ACHN (cell line): ENCODE data around the gene AP2S1.
"Not testable (repeated sequence)": the region's sequence is repeated elsewhere in the genome, so short reads cannot be mapped to it uniquely, and the experiment has no call there.

ENCODE experiments used
- DNase-seq: peaks from one replicate; pipeline ENCODE4 v3.0.0-alpha.2; 2015
- in situ Hi-C: cut with HindIII; loops from 2 replicates; pipeline ENCODE4 v1.10.0; 2017; ENCODE audit warnings: low sequenced_read_pairs, low pct_ligation_motif_present, low pct_unique_long_range_greater_than_20kb

Gene AP2S1

DNA sequence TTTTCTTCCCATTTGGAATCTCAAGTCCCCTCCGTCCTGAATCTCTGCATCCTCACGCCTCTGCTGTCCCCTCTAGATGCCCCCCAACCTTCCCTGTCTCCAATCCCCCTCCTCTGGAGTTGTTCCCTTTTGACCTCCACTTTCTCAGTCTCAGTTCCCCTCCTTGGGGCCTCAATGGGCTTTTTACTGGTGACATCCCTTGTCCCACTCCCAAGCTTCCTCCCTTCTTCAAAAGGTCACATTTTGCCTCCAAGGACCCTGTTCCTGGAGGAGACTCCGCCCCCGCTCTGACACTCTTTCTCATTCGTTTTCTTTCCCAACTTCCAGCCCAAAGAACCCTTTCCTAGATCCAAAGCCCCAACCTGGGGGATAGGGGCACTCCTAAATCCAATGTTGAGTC is 1.0 kb downstream of the AP2S1 start:
- in situ Hi-C loops: no loop called here
- peak; percentile 15 for DNase-seq

DNA sequence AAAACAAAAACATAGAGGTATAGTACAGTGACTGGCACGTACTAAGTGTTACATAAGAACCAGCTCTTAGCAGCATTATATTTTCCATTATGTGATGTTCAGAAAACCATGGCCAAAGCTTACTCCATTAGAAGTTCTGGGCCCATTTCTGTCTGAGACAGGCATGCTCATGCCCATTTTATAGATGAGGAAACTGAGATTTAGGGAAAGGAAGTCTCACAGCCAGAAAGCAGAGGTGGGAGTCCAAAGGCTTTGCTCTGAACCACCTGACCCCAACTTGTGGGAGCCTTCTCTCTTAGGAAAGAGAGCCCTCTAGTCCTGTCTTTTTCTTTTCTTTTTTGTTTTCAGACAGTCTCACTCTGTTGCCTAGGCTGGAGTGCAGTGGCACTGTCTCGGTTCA is 2.3 kb downstream of the AP2S1 start:
- in situ Hi-C loops: no loop called here

DNA sequence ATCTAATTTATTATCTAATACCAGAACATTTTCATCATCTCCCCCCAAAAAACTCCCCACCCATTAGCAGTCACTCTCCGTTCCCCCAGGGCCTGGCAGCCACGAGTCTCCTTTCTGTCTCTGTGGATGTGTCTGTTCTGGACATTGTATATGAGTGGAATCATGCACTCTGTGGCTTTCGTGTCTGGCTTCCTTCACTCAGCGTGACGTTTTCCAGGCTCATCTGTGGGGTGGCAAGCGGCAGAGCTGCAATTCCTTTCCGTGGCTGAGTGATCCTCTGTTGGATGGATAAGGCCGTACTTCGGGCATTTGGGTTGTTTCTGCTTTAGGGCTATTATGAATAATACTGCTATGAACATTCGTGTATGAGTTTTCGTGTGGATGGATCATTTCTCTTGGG is 3.1 kb downstream of the AP2S1 start:
- DNase-seq: no peak
- in situ Hi-C loops: no loop called here

More for the DNA sequence above, 2.3 kb downstream of the AP2S1 start:
- DNase-seq: no peak

DNA sequence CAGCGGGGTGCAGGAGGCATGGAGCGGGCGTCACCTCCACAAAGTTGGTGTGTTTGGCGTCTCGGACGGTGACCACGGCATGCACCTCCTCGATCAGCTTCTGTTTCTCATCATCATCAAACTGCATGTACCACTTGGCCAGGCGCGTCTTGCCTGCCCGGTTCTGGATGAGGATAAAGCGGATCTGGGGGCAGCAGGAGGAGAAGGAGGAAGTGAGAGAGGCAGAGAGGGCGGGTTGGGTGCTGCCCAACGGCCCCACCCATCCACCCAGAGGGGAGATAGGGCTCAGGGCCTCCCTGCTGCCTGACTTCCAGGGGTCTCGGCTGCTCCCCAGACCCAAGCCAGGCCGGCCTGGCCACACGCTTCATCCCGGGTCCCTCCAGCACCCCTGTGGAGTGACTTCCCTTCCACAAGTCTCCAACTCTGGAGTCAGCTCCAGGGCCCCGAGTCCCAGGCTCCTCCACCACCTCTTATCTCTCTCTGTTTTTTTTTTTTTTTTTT is 4.6 kb downstream of the AP2S1 start:
- in situ Hi-C loops: no loop called here
- DNase-seq: no peak

DNA sequence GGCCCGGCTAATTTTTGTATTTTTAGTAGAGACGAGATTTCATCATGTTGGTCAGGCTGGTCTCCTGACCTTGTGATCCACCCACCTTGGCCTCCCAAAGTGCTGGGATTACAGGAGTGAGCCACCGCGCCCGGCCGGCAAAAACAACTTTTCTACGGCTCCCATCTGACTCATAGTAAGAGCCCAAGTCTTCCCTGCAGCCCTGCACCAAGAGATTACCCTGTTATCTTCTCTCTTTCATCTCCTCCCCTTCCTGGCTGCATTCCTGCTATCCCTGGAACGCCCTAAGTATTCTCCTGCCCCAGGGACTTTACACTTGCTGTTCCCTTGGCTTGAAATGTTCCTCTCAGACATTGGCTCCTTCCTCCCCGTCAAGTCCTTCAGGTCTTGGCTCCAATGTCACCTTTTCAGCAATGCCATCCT is 6.6 kb downstream of the AP2S1 start:
- no peak for DNase-seq
- in situ Hi-C loops: no loop called here

DNA sequence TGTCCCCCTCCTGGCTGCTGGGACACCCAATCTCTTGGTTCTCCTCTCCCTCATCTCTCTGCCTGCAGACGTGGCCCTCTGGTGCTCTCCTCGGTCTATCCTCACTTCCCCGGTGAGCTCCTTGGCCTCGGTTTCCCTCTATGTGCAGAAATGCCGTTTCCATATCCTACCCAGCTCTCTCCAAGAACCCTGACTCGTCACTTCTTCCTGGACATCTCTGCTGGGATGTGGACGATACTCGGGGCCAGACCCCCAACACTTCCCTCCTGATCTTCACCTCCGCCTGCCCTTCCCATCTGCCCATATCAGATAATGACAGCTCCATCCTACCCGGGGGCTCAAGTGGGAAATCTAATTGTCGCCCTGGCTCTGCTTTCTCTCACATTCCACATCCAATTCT is 7.9 kb downstream of the AP2S1 start:
- in situ Hi-C loops: no loop called here
- DNase-seq: no peak

DNA sequence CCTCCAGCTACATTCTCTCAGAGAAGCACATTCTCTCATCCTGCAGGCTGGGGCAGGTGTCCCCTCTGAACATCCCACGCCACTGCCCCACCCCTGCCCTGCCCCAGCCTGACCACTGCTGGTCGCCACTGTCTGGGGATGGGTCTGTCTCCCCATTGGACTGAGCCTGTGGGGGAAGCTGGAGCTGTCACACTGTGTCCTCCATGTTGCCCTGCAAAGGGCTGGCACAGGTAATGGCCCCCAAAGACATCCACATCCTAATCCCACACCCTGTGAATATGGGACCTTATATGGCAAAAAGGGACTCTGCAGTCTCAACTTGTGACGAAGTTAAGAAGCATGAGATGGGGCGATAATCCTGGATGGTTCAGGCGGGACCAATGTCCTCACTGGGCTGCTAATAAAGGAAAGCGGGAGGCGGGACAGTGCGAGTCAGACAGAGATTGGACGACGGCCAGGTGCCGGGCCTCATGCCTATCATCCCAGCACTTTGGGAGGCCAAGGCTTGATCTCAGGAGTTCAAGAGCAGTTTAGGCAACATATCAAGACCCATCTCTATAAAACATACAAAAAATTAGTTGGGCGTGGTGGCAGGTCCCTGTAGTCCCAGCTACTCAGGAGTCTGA is 9.1 kb downstream of the AP2S1 start:
- DNase-seq: peak; percentile 65
- in situ Hi-C loops: no loop called here

DNA sequence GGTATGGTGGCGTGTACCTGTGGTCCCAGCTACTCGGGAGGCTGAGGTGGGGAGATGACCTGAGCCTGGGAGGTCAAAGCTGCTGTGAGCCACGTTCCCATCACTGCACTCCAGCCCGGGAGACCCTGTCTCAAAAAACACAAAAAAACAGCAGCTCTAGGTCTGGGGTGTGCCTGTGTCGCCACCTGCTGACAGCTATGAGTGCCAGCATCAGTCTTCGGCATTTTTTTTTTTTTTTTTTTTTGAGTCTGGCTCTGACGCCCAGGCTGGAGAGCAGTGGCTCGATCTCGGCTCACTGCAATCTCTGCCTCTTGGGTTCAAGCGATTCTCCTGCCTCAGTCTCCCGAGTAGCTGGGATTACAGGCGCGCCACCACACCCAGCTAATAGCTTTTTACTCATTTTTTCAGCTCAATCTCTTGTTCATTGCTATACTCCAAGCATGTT is 10.1 kb downstream of the AP2S1 start:
- in situ Hi-C loops: no loop called here
- peak; percentile 57 for DNase-seq

DNA sequence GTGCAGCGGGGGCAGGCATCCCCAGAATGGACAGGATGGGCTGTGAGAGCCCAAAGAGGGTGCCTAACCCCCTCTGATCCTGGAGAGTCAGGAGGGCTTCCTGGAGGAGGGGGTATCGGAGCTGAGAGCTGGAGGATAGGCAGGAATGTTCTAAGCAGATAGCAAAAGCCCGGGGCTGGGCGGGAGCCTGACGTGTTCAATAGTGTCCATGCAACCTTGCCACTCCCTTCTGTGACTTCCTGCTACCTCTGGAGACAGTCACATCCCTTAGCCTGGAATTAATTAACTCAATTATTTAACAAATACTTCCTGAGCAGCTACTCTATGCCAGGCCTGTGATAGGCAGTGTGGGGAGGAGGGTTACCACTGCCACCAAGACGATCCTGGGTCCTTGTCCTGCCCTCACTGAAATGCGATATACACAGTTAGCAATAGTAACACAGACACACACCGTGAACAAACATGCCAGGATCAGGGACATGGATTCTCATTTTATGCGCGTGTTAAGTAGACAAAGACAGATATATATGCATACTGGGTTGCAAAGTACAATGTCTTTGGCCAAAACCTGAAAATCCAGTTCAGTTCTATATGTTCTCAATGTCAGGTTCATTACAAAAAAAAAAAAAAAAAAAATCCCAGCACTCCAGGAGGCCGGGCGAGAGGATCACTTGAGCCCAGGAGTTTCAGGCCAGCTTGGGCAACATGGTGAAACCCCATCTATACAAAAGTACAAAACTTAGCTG is 10.7 kb downstream of the AP2S1 start:
- no peak for DNase-seq
- in situ Hi-C loops: no loop called here

DNA sequence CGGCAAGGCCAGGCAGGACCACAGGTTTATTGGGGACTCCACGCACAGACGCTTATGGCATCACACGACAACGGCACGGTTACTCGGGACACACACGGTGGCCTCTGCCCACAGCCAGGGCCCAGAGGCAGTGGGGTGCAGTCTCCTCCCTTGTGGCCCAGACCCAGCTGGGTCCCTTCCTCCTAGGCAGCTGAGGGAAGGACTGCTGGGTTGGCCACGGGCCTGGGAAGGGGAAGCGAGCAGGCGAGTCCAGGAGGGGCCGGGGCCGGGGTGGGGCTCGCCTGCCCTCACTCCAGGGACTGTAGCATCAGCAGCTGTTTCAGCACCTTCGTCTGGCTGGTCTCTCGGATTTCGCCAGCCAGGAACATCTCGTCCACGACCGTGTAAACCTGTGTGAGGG is 12.5 kb downstream of the AP2S1 start:
- in situ Hi-C loops: no loop called here
- DNase-seq: no peak

DNA sequence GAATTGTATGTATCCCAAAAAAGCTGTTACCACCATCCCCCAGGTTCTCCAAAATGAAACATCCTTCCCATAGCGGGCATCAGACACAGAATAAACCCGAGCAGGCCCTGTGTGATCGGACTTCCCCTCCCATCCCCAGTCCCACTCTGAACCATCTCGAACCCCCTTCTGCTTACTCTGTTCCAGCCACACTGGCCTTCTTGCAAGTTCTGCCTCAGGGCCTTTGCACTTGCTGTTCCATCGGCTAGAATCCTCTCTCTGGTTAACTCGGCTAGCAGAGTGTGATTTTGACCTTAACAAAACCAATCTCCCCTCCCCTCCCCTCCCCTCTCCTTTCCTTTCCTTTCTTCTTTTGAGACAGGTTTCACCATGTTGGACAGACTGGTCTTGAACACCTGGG is 15.7 kb downstream of the AP2S1 start:
- no peak for DNase-seq
- in situ Hi-C loops: no loop called here

DNA sequence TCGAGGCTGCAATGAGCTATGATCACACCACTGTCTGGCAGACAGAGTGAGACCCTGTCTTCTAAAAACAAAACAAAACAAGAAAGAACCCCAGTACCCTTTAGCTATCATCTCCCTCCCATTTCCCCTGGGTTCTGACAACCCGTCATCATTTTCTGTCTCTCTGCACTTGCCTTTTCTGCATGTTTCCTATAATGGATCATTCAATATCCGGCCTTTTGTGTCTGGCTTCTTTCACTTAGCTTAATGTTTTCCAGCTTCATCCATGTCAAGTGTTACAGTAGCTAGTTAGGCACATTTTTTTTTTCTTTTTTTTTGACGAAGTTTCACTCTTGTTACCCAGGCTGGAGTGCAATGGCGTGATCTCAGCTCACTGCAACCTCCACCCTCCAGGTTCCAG is 16.5 kb downstream of the AP2S1 start:
- in situ Hi-C loops: no loop called here
- DNase-seq: no peak

DNA sequence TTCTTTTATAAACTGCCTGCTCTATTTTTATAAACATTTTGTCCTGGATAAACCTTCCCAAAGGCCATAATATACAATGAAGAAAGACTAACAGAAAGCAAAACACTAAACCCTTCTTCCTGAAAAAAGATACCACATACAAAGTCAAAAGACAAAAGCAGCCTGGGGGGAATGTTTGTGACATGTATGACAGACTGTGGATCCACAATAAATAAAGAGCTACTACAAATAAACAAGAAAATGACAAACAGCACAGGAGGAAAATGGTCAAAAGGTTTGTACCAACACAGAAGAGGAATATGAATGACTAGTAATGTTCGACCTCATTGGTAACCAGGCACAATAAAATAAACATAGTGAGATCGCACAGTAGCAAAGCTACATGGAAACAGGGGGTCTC is 19.8 kb downstream of the AP2S1 start:
- in situ Hi-C loops: no loop called here
- no peak for DNase-seq

DNA sequence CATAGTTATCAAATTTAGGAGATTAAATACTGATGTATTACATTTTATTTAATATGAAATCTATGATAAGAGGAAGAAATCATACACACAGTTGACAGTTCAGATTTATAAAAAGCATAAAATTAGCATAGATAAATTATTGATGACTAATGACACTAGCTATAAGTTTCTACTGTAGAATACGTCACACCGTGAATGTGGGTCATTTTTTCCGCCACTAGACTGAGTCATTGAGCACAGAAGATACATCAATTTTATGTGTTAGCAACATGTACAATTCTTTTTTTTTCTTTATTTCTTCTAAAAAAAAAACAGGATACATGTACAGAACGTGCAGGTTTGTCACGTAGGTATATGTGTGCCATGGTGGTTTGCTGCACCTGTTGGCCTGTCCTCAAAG is 22.2 kb downstream of the AP2S1 start:
- no peak for DNase-seq
- in situ Hi-C loops: no loop called here

DNA sequence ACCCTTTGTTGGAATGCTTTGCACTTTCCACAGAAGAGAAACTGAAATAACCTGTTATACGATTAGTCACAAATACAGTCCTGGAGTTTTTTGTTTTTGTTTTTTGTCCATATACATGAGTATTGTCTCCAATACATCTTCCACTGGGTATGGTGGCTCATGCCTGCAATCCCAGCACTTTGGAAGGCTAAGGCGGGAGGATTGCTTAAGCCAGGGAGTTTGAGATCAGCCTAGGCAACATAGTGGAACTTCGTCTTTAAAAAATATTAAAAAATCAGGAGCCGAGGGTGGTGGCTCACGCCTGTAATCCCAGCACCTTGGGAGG is 25.0 kb downstream of the AP2S1 start:
- DNase-seq: no peak
- in situ Hi-C loops: no loop called here

DNA sequence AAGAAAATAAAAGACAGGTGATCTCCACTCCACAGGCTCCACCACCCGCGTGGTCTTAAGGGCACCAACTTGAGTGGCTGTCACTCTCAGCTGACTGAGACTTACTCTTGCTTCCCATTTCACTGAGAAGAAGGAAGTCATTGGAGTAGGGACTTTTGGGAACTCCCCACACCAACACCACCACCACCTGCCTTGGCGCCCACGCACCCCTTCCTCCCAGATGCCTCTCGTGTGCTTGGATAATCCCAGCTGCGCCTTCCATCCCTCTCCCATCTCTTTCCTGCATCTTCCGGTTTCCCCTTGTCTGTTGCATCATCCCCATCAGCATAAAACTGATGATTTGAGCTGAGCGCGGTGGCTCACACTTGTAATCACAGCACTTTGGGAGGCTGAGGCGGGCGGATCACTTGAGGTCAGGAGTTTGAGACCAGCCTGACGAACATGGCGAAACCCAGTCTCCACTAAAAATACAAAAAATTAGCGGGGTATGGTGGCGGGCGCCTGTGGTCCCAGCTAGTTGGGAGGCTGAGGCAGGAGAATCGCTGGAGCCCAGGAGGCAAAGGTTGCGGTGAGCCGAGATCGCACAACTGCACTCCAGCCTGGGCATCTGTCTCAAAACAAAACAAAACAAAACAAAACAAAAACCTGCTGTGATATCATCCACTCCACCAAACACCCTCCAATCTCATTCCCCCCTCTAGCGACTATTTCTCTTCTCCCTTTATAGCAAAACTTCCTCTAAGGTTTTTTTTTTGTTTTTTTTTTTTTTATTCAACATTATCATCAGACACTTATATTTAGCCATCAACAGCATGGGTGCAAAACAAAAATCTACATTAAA is 25.5 kb downstream of the AP2S1 start:
- in situ Hi-C loops: no loop called here
- no peak for DNase-seq

DNA sequence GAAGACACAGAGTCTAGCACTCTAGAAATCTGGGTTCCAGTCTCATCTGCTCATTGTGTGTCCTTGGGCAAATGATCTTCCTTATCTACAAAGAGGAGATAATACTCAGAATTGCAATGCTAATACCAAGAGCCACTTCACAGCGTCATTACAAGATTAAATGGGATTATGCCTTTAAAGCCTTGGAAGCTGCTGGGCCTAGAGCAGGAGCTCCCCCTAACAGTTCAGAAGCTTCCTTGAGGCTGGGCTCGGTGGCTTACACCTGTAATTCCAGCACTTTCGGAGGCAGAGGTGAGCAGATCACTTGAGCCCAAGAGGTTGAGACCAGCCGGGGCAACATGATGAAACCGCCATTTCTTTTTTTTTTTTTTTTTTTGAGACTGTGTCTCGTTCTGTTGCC is 27.6 kb downstream of the AP2S1 start:
- in situ Hi-C loops: no loop called here
- no peak for DNase-seq

DNA sequence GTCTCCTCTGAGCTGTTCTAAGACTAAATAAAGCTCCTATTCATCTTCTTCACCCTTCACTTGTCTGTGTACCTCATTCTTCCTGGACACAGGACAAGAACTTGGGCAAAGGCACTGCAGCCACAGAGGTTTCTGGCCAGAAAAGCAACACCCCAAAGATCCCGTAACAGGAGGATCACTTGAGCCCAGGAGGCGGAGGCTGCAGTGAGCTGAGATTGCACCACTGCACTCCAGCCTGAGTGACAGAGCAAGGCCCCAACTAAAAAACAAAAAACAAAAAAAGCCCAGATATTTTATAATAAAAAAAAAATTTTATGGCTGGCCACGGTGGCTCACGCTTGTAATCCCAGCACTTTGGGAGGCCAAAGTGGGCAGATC is 28.2 kb downstream of the AP2S1 start:
- in situ Hi-C loops: not testable (repeated sequence)

DNA sequence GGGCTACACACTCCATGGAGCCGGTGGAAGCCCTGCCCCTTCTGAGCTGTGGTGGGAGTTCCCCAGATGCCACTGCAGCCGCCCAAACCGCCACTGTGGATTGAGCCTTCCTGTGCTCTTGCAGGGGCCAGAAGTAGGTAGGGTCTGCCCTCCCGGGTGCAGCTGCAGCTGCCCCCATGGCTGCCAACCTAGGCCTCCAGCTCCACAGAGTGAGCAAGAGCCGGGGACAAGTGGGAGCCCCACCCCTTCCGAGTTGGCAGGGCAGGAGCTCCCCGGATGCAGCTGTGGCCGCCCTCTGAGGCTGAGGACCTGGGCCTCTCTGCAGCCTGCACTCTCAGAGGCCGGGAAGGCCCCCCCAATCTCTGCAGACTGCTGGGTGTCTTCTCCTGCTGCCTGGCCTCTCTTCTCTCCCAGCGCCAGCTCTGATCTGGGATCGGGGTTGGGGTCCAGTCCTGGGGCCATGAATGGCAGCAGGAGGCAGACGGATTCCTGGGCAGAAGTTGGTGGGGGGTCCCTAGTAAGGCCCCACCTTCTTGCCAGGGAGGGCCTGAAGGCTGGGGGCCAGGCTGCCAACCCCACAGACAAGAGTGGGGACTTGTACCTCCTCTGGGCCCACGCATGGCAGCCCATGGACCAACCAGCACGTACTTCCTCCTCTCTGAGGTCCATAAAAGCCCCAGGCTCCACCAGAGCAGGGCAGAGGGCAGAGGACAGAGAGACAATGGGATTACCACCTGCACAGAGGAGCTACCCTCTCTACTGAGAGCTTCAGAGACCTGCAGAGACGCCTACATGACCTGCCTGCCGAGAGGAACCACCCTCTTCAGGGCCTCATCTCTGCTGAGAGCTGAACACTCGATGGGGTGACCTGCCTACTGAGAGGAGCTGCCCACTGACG is 28.9 kb downstream of the AP2S1 start:
- DNase-seq: no peak
- in situ Hi-C loops: no loop called here

More for the DNA sequence above, 28.2 kb downstream of the AP2S1 start:
- DNase-seq: not testable (repeated sequence)
